DOHH2 (cell line): ENCODE results near the gene MGMT.

ENCODE experiments used
- CTCF ChIP-seq: fragments of 200-600 bp; sonication (generic); IDR thresholded peaks from one replicate; pipeline ENCODE4 v1.5.1; 2014; ENCODE audit warnings: antibody characterized with exemption, mild to moderate bottlenecking, low read depth, low read length; ENCODE audit not compliant: poor library complexity, severe bottlenecking
- EZH2phosphoT487 ChIP-seq: fragments of 200-600 bp; sonication (generic); IDR thresholded peaks from 2 replicates; pipeline ENCODE4 v1.6.1; 2017; ENCODE audit warnings: borderline replicate concordance, mild to moderate bottlenecking, antibody characterized with exemption, low read length, moderate library complexity, mixed read lengths

GRCh38 chr10:129546106-129546505, 79.1 kb downstream of the MGMT start:
- TF ChIP-seq CTCF = no peak
- TF ChIP-seq EZH2phosphoT487 = no peak
